H9 (cell line): ENCODE results near the gene TMPRSS9. TPM values are rescaled to one million over a fixed set of nuclear protein-coding genes. Genes with fewer than 3 reads are reported as not detected.
A peak's percentile ranks its signal among the peaks of the same experiment; 100 is the strongest.

Source experiments
- DNase-seq: peaks from one replicate; pipeline ENCODE4 v3.0.0-alpha.2; 2017
- H2AFZ ChIP-seq: one replicate; pipeline ENCODE4 v1.6.1; 2013; ENCODE audit warnings: mild to moderate bottlenecking, low read length, control low read depth, moderate library complexity
- H2AK5ac ChIP-seq: 2 replicates; pipeline ENCODE4 v1.6.1; 2013; ENCODE audit warnings: low read length, control low read depth, mixed read lengths; ENCODE audit not compliant: insufficient read length
- H2BK120ac ChIP-seq: one replicate; pipeline ENCODE4 v1.6.1; 2013; ENCODE audit warnings: low read depth, mild to moderate bottlenecking, low read length, control low read depth, inconsistent platforms; ENCODE audit not compliant: poor library complexity, severe bottlenecking
- H2BK12ac ChIP-seq: 2 replicates; pipeline ENCODE4 v1.6.1; 2013; ENCODE audit warnings: low read length, control low read depth, mixed read lengths, low read depth; ENCODE audit not compliant: insufficient read length
- H2BK15ac ChIP-seq: 2 replicates; pipeline ENCODE4 v1.6.1; 2013; ENCODE audit warnings: low read depth, low read length, control low read depth
- H2BK20ac ChIP-seq: one replicate; pipeline ENCODE4 v1.6.1; 2013; ENCODE audit warnings: low read depth, mild to moderate bottlenecking, low read length, control low read depth, inconsistent platforms; ENCODE audit not compliant: poor library complexity, severe bottlenecking
- H2BK5ac ChIP-seq: 2 replicates; pipeline ENCODE4 v1.6.1; 2013; ENCODE audit warnings: low read length, control low read depth, mixed read lengths; ENCODE audit not compliant: insufficient read length
- H3K14ac ChIP-seq: 2 replicates; pipeline ENCODE4 v1.6.1; 2013; ENCODE audit warnings: low read length, control low read depth; ENCODE audit not compliant: insufficient read depth
- H3K18ac ChIP-seq: 2 replicates; pipeline ENCODE4 v1.6.1; 2013; ENCODE audit warnings: low read depth, mild to moderate bottlenecking, mixed read lengths, low read length, control low read depth; ENCODE audit not compliant: insufficient read length
- H3K23ac ChIP-seq: 2 replicates; pipeline ENCODE4 v1.6.1; 2013; ENCODE audit warnings: low read length, control low read depth, mixed read lengths, low read depth; ENCODE audit not compliant: insufficient read length
- H3K23me2 ChIP-seq: 2 replicates; pipeline ENCODE4 v1.6.1; 2013; ENCODE audit warnings: low read depth, mild to moderate bottlenecking, mixed read lengths, low read length, control low read depth; ENCODE audit not compliant: insufficient read length, poor library complexity, severe bottlenecking
- H3K27ac ChIP-seq: 2 replicates; pipeline ENCODE4 v1.5.1; 2013; ENCODE audit warnings: low read length, control low read depth, mixed read lengths, low read depth; ENCODE audit not compliant: insufficient read length
- H3K27me3 ChIP-seq: 2 replicates; pipeline ENCODE4 v1.6.1; 2013; ENCODE audit warnings: low read length, control low read depth, inconsistent platforms; ENCODE audit not compliant: insufficient read depth
- H3K4ac ChIP-seq: 2 replicates; pipeline ENCODE4 v1.6.1; 2013; ENCODE audit warnings: low read depth, mild to moderate bottlenecking, control low read depth, inconsistent platforms, low read length, moderate library complexity
- H3K4me1 ChIP-seq: 2 replicates; pipeline ENCODE4 v1.6.1; 2013; ENCODE audit warnings: low read length, control low read depth, inconsistent platforms; ENCODE audit not compliant: insufficient read depth
- H3K4me2 ChIP-seq: 2 replicates; pipeline ENCODE4 v1.6.1; 2013; ENCODE audit warnings: low read length, control low read depth, mixed read lengths; ENCODE audit not compliant: insufficient read length, insufficient read depth
- H3K56ac ChIP-seq: 2 replicates; pipeline ENCODE4 v1.6.1; 2013; ENCODE audit warnings: low read depth, mild to moderate bottlenecking, mixed read lengths, low read length, control low read depth; ENCODE audit not compliant: insufficient read length
- H3K79me1 ChIP-seq: 2 replicates; pipeline ENCODE4 v1.6.1; 2013; ENCODE audit warnings: low read depth, mild to moderate bottlenecking, moderate library complexity, low read length, control low read depth, inconsistent platforms; ENCODE audit not compliant: insufficient read depth, poor library complexity, severe bottlenecking
- H3K79me2 ChIP-seq: 2 replicates; pipeline ENCODE4 v1.6.1; 2013; ENCODE audit warnings: low read length, control low read depth, inconsistent platforms; ENCODE audit not compliant: insufficient read depth
- H3K9ac ChIP-seq: 2 replicates; pipeline ENCODE4 v1.6.1; 2013; ENCODE audit warnings: low read length, control low read depth, mixed read lengths; ENCODE audit not compliant: insufficient read length; ENCODE audit errors: extremely low read depth
- H3K9me3 ChIP-seq: one replicate; pipeline ENCODE4 v1.6.1; 2013; ENCODE audit warnings: low read depth, low read length, inconsistent platforms; ENCODE audit not compliant: control insufficient read depth
- H3T11ph ChIP-seq: one replicate; pipeline ENCODE4 v1.6.1; 2013; ENCODE audit warnings: mild to moderate bottlenecking, low read length, control low read depth, inconsistent platforms
- H4K20me1 ChIP-seq: one replicate; pipeline ENCODE4 v1.6.1; 2013; ENCODE audit not compliant: control insufficient read depth, insufficient read length, insufficient read depth
- H4K5ac ChIP-seq: 2 replicates; pipeline ENCODE4 v1.6.1; 2013; ENCODE audit warnings: low read depth, mild to moderate bottlenecking, mixed read lengths, low read length, control low read depth; ENCODE audit not compliant: insufficient read length
- H4K8ac ChIP-seq: replicated peaks from 2 replicates; pipeline ENCODE4 v1.6.1; 2013; ENCODE audit warnings: low read length, control low read depth, mixed read lengths, low read depth; ENCODE audit not compliant: insufficient read length
- H4K91ac ChIP-seq: 2 replicates; pipeline ENCODE4 v1.6.1; 2013; ENCODE audit warnings: low read depth, mild to moderate bottlenecking, moderate library complexity, mixed read lengths, low read length, control low read depth; ENCODE audit not compliant: insufficient read length
- H3K27ac Mint-ChIP-seq, 3 experiments: 2 replicates in 2 of 3; 3 replicates in 1 of 3; pipeline ENCODE4 v1.8.0; 2020 to 2021; ENCODE audit warnings: mixed read lengths in 3 of 3, mild to moderate bottlenecking in 1 of 3, moderate library complexity in 1 of 3
- H3K27me3 Mint-ChIP-seq: 2 replicates; pipeline ENCODE4 v1.8.0; 2021; ENCODE audit warnings: low read depth, mild to moderate bottlenecking, moderate library complexity, mixed read lengths
- H3K36me3 Mint-ChIP-seq, 3 experiments: 2 replicates in 2 of 3; 3 replicates in 1 of 3; pipeline ENCODE4 v1.8.0; 2020 to 2021; ENCODE audit warnings: low read depth in 3 of 3, mixed read lengths in 3 of 3; ENCODE audit not compliant: insufficient read depth in 1 of 3
- H3K4me1 Mint-ChIP-seq, 2 experiments: 2 replicates each; pipeline ENCODE4 v1.8.0; 2020; ENCODE audit warnings: mixed read lengths in 2 of 2
- H3K4me3 Mint-ChIP-seq, 2 experiments: 2 replicates in 1 of 2; 3 replicates in 1 of 2; pipeline ENCODE4 v1.8.0; 2020 to 2021; ENCODE audit warnings: mild to moderate bottlenecking in 2 of 2, mixed read lengths in 2 of 2, moderate library complexity in 1 of 2
- H3K9me3 Mint-ChIP-seq, 2 experiments: 2 replicates in 1 of 2; 3 replicates in 1 of 2; pipeline ENCODE4 v1.8.0; 2020; ENCODE audit warnings: mild to moderate bottlenecking in 2 of 2, mixed read lengths in 2 of 2, moderate library complexity in 1 of 2
- WGBS: extraction: QIAGEN DNeasy Blood & Tissue Kit; methylation state at CpG from one replicate; pipeline ENCODE4 v1.1.7; 2013; ENCODE audit warnings: missing lambda C conversion rate, low lambda C conversion rate, mixed read lengths; ENCODE audit not compliant: insufficient read length; ENCODE audit errors: extremely low coverage; 5-methylcytosine and 5-hydroxymethylcytosine counted together
- total RNA-seq: library from RNA; stranded (reverse); gene quantifications from 2 replicates; pipeline ENCODE4 v1.2.1, GENCODE V29; 2021
- TF ChIP-seq, protein P1 (sequence below): fragments of 200-600 bp; sonication (generic); conservative IDR thresholded peaks from 3 replicates; pipeline ENCODE4 v1.8.0; 2021; ENCODE audit warnings: antibody characterized with exemption, mild to moderate bottlenecking

TMPRSS9 gene
- total RNA-seq, 1 experiment from 2014 or later = 0.24 TPM

DNA sequence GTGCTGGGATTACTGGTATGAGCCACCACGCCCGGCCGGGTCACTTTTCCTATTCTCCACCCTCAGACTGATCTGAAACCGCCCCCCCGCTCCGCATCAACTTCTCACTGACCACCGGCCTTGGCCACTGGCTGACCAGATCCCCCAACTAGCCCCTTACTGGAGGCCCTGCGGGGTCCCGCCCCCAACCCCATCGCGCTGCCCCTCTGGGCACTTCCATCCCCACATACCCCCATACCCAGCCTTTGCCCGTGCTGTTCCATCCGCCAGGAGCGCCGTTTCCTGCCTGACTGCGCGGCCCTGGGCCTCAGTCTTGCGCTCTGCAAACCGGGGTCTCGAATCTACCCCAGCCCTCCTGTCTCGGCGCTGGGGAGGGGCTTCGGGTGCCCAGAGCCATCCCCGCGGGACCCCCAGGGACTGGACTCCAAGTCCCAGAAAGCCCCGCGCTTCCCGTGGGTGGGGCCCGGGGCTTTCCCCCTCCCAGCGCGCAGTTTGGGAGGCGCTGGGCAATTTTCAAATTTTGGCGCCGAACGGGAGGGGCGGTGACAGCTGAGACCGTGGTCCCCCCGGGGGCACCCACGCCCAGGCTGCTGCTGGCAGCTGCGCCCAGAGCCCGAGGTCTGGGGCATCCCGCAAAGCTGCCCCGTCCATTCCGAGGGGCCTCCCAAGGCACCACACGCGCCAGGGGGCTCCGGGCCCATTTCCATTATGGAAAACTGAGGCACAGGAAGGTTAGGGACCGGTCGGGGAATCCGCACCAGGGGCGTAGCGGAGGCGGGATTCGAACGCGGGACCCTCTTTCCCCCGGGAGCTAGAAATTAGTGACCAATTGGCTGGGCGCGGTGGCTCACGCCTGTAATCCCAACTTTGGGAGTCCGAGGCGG, 101.9 kb downstream of the TMPRSS9 start:
- H2AK5ac ChIP-seq = no peak overlapping the region
- H2BK5ac ChIP-seq = no peak overlapping the region
- H3K79me2 ChIP-seq = no peaks in the 10 kb centered on the region
- Mint-ChIP-seq H3K36me3 (no peaks in the 10 kb centered on the region; a peak in 1 of 7 replicates), H3K27ac (peak overlapping the region in 1 of 3 experiments; percentile 94; a peak in 2 of 7 replicates), H3K27me3 (no peaks in the 10 kb centered on the region), H3K4me1 (peaks cover 4 to 11% of the 10 kb centered on the region in 2 experiments; a peak in 3 of 4 replicates), H3K4me3 (peak overlapping the region; percentile 64 to 82), H3K9me3 (no peaks in the 10 kb centered on the region)
- H3K27ac ChIP-seq = no peak overlapping the region
- peak overlapping the region; percentile 34 for H3K4me2 ChIP-seq
- no peak overlapping the region for H3T11ph ChIP-seq
- H3K9me3 ChIP-seq = no peaks in the 10 kb centered on the region
- peaks cover 15% of the 10 kb centered on the region for H3K23me2 ChIP-seq
- no peak overlapping the region for H3K56ac ChIP-seq
- no peak overlapping the region for H2AFZ ChIP-seq
- TF ChIP-seq, protein P1, sequence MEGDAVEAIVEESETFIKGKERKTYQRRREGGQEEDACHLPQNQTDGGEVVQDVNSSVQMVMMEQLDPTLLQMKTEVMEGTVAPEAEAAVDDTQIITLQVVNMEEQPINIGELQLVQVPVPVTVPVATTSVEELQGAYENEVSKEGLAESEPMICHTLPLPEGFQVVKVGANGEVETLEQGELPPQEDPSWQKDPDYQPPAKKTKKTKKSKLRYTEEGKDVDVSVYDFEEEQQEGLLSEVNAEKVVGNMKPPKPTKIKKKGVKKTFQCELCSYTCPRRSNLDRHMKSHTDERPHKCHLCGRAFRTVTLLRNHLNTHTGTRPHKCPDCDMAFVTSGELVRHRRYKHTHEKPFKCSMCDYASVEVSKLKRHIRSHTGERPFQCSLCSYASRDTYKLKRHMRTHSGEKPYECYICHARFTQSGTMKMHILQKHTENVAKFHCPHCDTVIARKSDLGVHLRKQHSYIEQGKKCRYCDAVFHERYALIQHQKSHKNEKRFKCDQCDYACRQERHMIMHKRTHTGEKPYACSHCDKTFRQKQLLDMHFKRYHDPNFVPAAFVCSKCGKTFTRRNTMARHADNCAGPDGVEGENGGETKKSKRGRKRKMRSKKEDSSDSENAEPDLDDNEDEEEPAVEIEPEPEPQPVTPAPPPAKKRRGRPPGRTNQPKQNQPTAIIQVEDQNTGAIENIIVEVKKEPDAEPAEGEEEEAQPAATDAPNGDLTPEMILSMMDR = no peak
- no peak overlapping the region for H2BK120ac ChIP-seq
- no peak overlapping the region for H4K5ac ChIP-seq
- H3K27me3 ChIP-seq = no peaks in the 10 kb centered on the region
- H3K14ac ChIP-seq = peak overlapping the region; percentile 52
- no peak overlapping the region for H3K9ac ChIP-seq
- H4K91ac ChIP-seq = no peak overlapping the region
- no peak overlapping the region for H2BK15ac ChIP-seq
- WGBS = no CpG with 5 or more reads among the region's 62 CpGs
- H3K4me1 ChIP-seq = no peaks in the 10 kb centered on the region
- no peak overlapping the region for H4K8ac ChIP-seq
- DNase-seq = peak; percentile 84
- H3K23ac ChIP-seq = no peak overlapping the region
- H3K4ac ChIP-seq = no peak overlapping the region; the same call in 1 of the 2 replicates
- H4K20me1 ChIP-seq = no peaks in the 10 kb centered on the region
- no peak overlapping the region for H2BK12ac ChIP-seq
- peak overlapping the region; percentile 75 for H3K18ac ChIP-seq
- no peaks in the 10 kb centered on the region for H3K79me1 ChIP-seq
- H2BK20ac ChIP-seq = no peak overlapping the region
